Prostate gland (tissue), 2 donors: ENCODE results near the gene RBM22. TPM values are rescaled to one million over a fixed set of nuclear protein-coding genes. Genes with fewer than 3 reads are reported as not detected.

Experiments
- DNase-seq: peaks from one replicate; pipeline ENCODE4 v3.0.0-alpha.2; 2019; ENCODE audit warnings: low spot score
- H3K27ac ChIP-seq, 2 donors: fragments of 200-600 bp; sonication (generic); 2 replicates each; pipeline ENCODE4 v1.5.1; 2017 to 2019
- H3K27me3 ChIP-seq: fragments of 200-600 bp; sonication (generic); replicated peaks from 2 replicates; pipeline ENCODE4 v1.5.1; 2019; ENCODE audit not compliant: insufficient read depth
- H3K36me3 ChIP-seq, 2 donors: fragments of 200-600 bp; sonication (generic); 1 replicate in 1 of 2; 2 replicates in 1 of 2; pipeline versions ENCODE4 v1.5.1 to v1.8.1; 2017 to 2019
- H3K4me1 ChIP-seq: fragments of 200-600 bp; sonication (generic); replicated peaks from 2 replicates; pipeline ENCODE4 v1.5.1; 2019
- H3K4me3 ChIP-seq, 2 donors: fragments of 200-600 bp; sonication (generic); 2 replicates each; pipeline ENCODE4 v1.5.1; 2017 to 2019
- H3K9me3 ChIP-seq: fragments of 200-600 bp; sonication (generic); 2 replicates; pipeline ENCODE4 v1.5.1; 2017
- POLR2A ChIP-seq: fragments of 450-650 bp; IDR thresholded peaks from one replicate; pipeline ENCODE4 v1.6.1; 2016; ENCODE audit warnings: antibody characterized with exemption, mild to moderate bottlenecking
- POLR2AphosphoS5 ChIP-seq: sonication (generic); formaldehyde crosslinking; IDR thresholded peaks from one replicate; pipeline ENCODE4 v1.6.1; 2017; ENCODE audit warnings: antibody characterized with exemption
- WGBS: methylation state at CpG from one replicate; pipeline ENCODE4 v1.1.5; 2018; 5-methylcytosine and 5-hydroxymethylcytosine counted together
- intact Hi-C: fragments of 100-400 bp; cut with DNase I; formaldehyde crosslinking; loops from one replicate; pipeline ENCODE4 v1.14.2; 2022
- total RNA-seq, 2 donors: library from RNA; depleted of rRNA; stranded (reverse); fragments of >200 nt; gene quantifications; one replicate each; pipeline ENCODE4 v1.1.0, GENCODE V29; 2016
- TF ChIP-seq, protein P1 (sequence below), 4 experiments: fragments of 200-600 bp in 2 of 4; fragments of 450-650 bp in 2 of 4; sonication (generic) in 2 of 4; IDR thresholded peaks; 1 replicate in 3 of 4; 2 replicates in 1 of 4; pipeline ENCODE4 v1.5.1; 2016 to 2019; ENCODE audit warnings: antibody characterized with exemption in 4 of 4, mild to moderate bottlenecking in 2 of 4, moderate library complexity in 2 of 4

The RBM22 gene
- total RNA-seq, 2 donors from 2014 or later = 33.6 to 40.3 TPM

DNA sequence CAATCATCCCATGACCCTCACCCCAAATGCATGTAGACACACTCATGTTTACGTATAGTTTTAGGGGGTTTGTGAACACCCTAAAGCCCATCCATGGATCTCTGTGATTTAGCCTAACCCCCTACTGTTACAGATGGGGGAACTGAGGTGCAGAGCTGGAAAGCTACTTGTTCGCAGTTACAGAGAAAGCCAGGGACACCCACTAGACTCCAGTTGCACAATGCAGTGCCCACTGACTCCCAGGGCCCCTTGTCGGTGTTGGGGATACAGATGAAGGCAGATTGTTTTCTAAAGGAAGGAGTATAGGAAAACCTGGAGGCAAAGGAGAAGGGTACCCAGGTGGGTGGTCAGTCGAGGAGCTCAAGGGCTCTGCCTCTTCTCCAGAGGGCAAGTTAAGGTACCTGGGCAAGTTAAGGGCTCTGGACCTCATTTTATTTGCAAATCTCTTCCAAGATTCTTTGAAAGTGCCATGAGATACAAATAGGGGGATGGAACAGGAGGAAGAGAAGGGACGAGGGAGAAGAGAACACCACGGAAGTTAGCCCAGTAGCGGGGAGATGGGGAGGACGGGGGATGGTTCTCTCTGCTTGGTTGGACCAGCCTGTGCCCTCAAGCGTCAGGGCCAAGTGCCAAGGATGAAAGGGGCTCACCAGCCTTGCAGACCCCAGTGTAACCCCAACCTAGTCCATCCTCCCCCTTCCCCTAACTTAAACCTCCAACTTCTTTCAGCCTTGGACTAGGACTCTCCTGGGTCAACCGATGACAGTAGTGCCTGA lies 38.9 kb downstream of the RBM22 start:
- Histone ChIP-seq H3K36me3 (no peaks in the 10 kb centered on the region), H3K9me3 (no peaks in the 10 kb centered on the region), H3K4me3 (no peak overlapping the region), H3K4me1 (no peaks in the 10 kb centered on the region), H3K27me3 (no peaks in the 10 kb centered on the region), H3K27ac (no peak overlapping the region)
- no peak for DNase-seq
- no peak for TF ChIP-seq POLR2A
- TF ChIP-seq, protein P1, sequence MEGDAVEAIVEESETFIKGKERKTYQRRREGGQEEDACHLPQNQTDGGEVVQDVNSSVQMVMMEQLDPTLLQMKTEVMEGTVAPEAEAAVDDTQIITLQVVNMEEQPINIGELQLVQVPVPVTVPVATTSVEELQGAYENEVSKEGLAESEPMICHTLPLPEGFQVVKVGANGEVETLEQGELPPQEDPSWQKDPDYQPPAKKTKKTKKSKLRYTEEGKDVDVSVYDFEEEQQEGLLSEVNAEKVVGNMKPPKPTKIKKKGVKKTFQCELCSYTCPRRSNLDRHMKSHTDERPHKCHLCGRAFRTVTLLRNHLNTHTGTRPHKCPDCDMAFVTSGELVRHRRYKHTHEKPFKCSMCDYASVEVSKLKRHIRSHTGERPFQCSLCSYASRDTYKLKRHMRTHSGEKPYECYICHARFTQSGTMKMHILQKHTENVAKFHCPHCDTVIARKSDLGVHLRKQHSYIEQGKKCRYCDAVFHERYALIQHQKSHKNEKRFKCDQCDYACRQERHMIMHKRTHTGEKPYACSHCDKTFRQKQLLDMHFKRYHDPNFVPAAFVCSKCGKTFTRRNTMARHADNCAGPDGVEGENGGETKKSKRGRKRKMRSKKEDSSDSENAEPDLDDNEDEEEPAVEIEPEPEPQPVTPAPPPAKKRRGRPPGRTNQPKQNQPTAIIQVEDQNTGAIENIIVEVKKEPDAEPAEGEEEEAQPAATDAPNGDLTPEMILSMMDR (IDR thresholded peaks at IDR 0.05) = no peak
- TF ChIP-seq POLR2AphosphoS5 = no peak
- 88% methylated on average over 10 of the region's 10 CpGs for WGBS
- intact Hi-C loops = loop anchor here (5.0 kb wide), 1 partner anchor 100 kb away; no protein-coding TSS in a partner anchor

DNA sequence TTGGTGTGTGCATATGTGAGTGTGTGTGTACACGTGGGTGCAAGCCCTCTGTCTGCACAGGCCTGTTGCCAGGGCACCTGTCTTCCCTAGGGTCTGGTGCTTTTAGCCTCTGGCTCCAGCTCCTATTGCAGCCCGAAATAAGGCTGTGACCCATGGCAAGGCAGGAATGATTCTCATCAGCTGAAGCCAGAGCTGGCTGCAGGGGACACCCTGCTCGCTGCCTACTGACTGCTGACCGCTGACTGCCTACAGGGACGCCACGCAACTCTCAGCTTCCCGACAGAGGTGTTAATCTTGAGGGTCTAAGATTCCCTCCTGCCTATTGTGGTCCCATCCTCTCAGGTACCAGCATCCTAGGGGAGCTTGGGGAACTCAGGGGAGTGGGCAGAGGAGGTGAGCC lies 39.8 kb downstream of the RBM22 start, which contains the start of gene MYOZ3:
MYOZ3 (plus strand) TSS at position 166 of the 400 bp plus-strand sequence. CDS start 1,691 bp downstream, outside the sequence.
- 62% methylated on average over 7 of the region's 7 CpGs for WGBS
- Histone ChIP-seq H3K4me1 (no peaks in the 10 kb centered on the region), H3K36me3 (no peaks in the 10 kb centered on the region), H3K9me3 (no peaks in the 10 kb centered on the region), H3K4me3 (no peak within 1 kb of the TSS), H3K27ac (no peak within 1 kb of the TSS), H3K27me3 (no peaks in the 10 kb centered on the region)
- intact Hi-C loops = loop anchor here (5.0 kb wide), 1 partner anchor 99 kb away; no protein-coding TSS in a partner anchor
- DNase-seq = no peak
- TF ChIP-seq POLR2A (no peak), POLR2AphosphoS5 (no peak)
- TF ChIP-seq, protein P1 (IDR thresholded peaks at IDR 0.05) = no peak

DNA sequence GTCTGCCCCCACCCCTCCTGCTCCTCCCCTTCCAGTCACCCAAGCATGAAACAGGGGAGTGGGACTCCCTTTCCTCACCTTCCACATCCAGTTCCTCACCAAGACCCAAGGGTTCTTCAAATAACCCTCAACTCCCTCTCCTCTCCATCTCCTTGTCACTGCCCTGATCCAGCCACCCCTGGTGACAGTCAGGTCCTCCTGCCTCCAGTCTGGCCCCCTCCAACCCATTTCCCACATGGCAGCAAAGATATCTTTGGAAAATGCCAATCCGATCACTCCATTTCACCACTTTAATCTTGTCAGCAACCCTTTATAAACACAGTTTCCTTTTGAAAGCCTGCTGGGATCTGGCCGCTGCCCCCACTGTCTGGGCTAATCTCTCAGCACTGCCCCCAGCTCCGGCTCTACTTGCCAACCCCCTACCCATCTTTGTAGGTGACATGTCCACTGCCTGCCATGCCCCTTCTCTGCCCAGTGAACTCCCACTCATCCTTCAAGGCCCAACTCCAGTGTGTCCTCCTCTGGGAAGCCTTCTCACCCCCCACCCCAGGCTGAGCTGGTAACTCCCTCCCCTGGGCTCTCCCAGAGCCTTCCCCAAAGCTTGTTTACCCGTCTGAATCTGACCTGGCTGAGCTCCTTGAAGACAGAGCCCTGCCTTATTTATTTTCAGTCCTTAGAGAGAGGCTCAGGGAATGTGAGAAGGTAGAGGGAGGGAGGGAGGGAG lies 40.6 kb downstream of the RBM22 start:
- no peaks in the 10 kb centered on the region for H3K9me3 ChIP-seq
- intact Hi-C loops = loop anchor here (5.0 kb wide), 1 partner anchor 98 kb away; no protein-coding TSS in a partner anchor
- no peak overlapping the region for H3K4me3 ChIP-seq
- 51% methylated on average over 4 of the region's 4 CpGs for WGBS
- no peaks in the 10 kb centered on the region for H3K27me3 ChIP-seq
- H3K36me3 ChIP-seq = no peaks in the 10 kb centered on the region
- no peaks in the 10 kb centered on the region for H3K4me1 ChIP-seq
- DNase-seq = no peak
- TF ChIP-seq POLR2AphosphoS5 = no peak
- no peak for TF ChIP-seq POLR2A
- TF ChIP-seq, protein P1 (IDR thresholded peaks at IDR 0.05) = no peak
- no peak overlapping the region for H3K27ac ChIP-seq

DNA sequence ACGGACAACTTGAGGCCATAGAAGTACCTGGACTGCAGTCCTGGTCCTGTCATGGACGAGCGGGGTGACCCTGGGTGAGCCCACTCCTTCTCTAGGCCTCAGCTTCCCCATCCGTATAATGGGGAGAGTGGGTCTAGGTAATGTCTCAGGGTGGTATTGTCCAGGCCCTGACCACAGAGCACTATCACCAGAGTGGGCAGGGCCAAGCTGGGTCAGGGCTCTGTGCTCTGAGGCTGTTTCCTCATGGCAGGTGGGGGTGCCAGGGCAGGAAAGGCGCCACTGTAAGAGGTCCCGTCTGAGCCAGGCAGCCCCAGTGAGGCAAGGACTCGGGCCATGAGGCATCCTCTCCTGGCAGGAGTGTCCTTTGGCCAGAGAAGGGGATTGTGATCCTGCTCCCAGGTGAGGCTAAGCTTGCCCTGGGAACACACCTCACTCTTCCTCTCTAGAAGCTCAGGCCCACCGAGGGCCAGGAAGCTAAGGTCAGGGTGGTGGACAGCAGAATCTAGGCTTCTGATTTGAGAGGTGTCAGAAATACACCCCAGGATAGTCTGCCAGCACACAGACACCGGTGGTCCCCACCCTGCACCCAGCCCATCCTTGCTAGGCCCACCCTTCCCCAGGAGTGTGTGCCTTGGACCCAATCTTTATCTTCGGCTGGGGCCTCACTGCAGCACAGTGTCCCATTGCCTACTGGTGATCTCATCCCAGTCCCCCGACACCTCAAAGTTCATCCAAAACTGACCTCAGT lies 41.3 kb downstream of the RBM22 start:
- no peak for DNase-seq
- Histone ChIP-seq H3K4me3 (no peak overlapping the region), H3K36me3 (no peaks in the 10 kb centered on the region), H3K9me3 (no peaks in the 10 kb centered on the region), H3K27me3 (no peaks in the 10 kb centered on the region), H3K4me1 (no peaks in the 10 kb centered on the region), H3K27ac (no peak overlapping the region)
- TF ChIP-seq POLR2A (no peak), POLR2AphosphoS5 (no peak)
- TF ChIP-seq, protein P1 (IDR thresholded peaks at IDR 0.05) = no peak
- WGBS = 83% methylated on average over 11 of the region's 11 CpGs
- intact Hi-C loops = loop anchor here (5.0 kb wide), 1 partner anchor 97 kb away; no protein-coding TSS in a partner anchor
